Immature natural killer cell (primary cell): Measurements from ENCODE around the gene NANOS3. TPM values are rescaled to one million over a fixed set of nuclear protein-coding genes. Genes with fewer than 3 reads are reported as not detected.
A peak's percentile ranks its signal among the peaks of the same experiment; 100 is the strongest.
"Not testable (repeated sequence)": the region's sequence is repeated elsewhere in the genome, so short reads cannot be mapped to it uniquely, and the experiment has no call there.

Experiments used
- DNase-seq, 3 donors: peaks; one replicate each; pipeline ENCODE4 v3.0.0; 2022; ENCODE audit warnings: mixed read lengths in 1 of 3
- H3K27ac Mint-ChIP-seq, 6 donors: one replicate each; pipeline ENCODE4 v1.8.0; 2020; ENCODE audit warnings: mixed read lengths in 6 of 6, mild to moderate bottlenecking in 5 of 6, inconsistent platforms in 4 of 6, moderate library complexity in 3 of 6
- H3K27me3 Mint-ChIP-seq, 3 donors: one replicate each; pipeline ENCODE4 v1.8.0; 2020 to 2021; ENCODE audit warnings: low read depth in 3 of 3, mild to moderate bottlenecking in 3 of 3, mixed read lengths in 3 of 3, moderate library complexity in 3 of 3, inconsistent platforms in 1 of 3
- H3K36me3 Mint-ChIP-seq, 3 donors: one replicate each; pipeline ENCODE4 v1.8.0; 2020; ENCODE audit warnings: mixed read lengths in 3 of 3, inconsistent platforms in 2 of 3, mild to moderate bottlenecking in 2 of 3
- H3K4me1 Mint-ChIP-seq, 2 donors: one replicate each; pipeline ENCODE4 v1.8.0; 2020; ENCODE audit warnings: inconsistent platforms in 2 of 2, mild to moderate bottlenecking in 2 of 2, mixed read lengths in 2 of 2, moderate library complexity in 1 of 2
- H3K4me3 Mint-ChIP-seq, 5 donors: one replicate each; pipeline ENCODE4 v1.8.0; 2020; ENCODE audit warnings: mild to moderate bottlenecking in 5 of 5, mixed read lengths in 5 of 5, inconsistent platforms in 3 of 5, moderate library complexity in 3 of 5
- H3K9me3 Mint-ChIP-seq, 6 donors: one replicate each; pipeline ENCODE4 v1.8.0; 2020; ENCODE audit warnings: mild to moderate bottlenecking in 6 of 6, mixed read lengths in 6 of 6, inconsistent platforms in 4 of 6, moderate library complexity in 3 of 6
- polyA plus RNA-seq, 3 donors: library from polyadenylated mRNA; unstranded; fragments of 300-500 nt; fragmentation: Illumina TruSeq; gene quantifications; one replicate each; pipeline ENCODE4 v1.2.3, GENCODE V29; 2021

Gene NANOS3
- polyA plus RNA-seq, 3 donors from 2014 or later, result not detected

GRCh38 chr19:13848798-13849676 is 27.9 kb upstream of the NANOS3 start:
- Mint-ChIP-seq H3K27me3 (peaks cover 33 to 38% (median 35%) of the 10 kb centered on the region in 3 donors), H3K36me3 (no peaks in the 10 kb centered on the region), H3K27ac (peak overlapping the region; percentile 84 to 100 (median 99)), H3K4me3 (peak overlapping the region; percentile 25 to 82 (median 44)), H3K4me1 (peaks cover 43 to 49% of the 10 kb centered on the region in 2 donors), H3K9me3 (peaks cover 0 to 1% (median 0%) of the 10 kb centered on the region in 6 donors)
- peak in 1 of 3 donors; percentile 18 for DNase-seq

DNA sequence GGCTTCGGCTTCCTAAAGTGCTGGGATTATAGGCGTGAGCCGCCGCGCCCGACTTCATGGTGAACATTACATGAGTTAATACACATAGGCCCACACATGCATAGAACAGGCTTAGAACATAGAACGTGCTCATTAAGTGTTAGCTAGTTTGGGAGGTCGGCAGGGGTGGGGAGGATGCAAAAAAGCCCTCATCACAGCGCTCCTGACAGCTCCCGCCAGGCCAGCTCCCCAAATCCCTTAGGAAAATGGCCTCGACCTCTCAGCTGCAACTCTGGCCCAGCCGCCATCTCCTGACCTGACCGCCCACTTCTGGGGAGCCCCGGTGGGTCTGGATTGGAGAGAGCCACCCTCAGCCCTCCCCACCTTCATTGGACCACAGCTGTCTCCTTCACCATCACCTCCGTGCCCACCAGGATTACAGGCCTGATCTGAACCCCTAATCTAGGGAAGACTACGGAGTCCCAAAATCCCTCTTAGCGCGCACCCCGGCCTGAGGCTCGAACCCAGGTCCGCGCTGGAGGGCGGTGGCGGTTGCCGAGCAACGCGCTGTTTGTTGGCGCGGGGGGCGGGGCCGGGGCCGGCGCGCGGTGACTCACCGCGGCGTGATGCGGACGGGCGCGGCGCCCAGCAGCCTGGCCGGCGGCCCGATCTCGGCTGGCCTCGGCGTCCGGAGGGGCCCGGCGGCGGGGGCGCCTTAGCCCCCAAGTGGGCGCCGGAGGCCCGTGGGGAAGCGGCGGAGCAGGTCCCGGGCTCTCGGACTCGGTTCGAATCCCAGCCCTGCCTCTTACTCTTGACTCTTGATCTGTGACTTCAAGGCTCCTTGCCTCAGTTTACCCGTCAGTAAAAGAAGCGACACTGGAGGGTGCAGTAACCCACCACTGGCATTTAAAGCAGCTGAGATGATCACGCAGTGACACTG is 26.7 kb upstream of the NANOS3 start:
- Mint-ChIP-seq H3K27me3 (peaks cover 30 to 38% (median 35%) of the 10 kb centered on the region in 3 donors), H3K4me1 (peaks cover 33 to 39% of the 10 kb centered on the region in 2 donors), H3K9me3 (peaks cover 0 to 1% (median 0%) of the 10 kb centered on the region in 6 donors), H3K27ac (peak overlapping the region; percentile 91 to 99 (median 96)), H3K36me3 (no peaks in the 10 kb centered on the region), H3K4me3 (peak overlapping the region; percentile 55 to 91 (median 77))
- DNase-seq, result peak; percentile 72 to 81 (median 76)

DNA sequence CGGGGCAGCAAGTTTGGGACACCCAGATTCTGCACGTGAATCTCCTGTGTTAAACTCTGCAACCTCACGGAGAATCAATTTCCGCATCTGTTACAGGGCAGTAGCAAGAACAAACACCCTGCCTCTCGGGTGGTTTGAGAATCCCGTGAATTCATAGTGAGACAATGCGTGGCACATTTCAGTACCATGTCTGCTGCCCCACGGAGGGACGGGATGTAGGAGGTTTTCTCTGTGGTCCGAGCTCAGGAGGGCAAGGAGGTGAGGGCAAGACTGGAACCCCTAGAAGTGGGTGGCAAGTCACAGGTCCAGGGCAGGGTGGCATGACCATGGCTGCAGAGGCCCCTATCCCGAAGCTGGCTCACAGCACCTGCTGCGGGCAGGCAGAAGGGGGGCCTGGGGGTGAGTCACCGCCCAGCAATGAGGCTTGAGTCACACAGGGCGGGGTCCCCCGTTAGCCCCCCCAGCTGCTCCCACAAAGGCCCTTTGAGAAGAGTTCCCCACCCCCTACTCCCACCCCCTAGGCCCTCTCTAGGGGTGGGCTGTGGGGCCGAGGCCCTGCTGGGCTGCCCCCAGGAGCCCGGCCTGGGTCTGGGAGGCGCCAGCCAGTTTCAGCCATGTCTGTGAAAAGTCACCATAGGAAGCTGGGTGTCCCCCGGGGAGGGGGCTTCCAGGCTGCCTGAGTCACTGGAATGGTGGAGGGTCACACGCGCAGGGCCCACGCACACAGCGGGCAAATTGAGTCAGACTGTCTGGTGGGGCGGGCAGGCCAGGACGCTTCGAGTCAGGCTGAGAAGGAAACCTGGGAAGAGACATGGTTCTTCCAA is 25.8 kb upstream of the NANOS3 start:
- peak in 1 of 3 donors; percentile 66 for DNase-seq
- H3K36me3 Mint-ChIP-seq, result no peaks in the 10 kb centered on the region
- peaks cover 27 to 30% of the 10 kb centered on the region in 2 donors for H3K4me1 Mint-ChIP-seq
- peaks cover 24 to 34% (median 31%) of the 10 kb centered on the region in 3 donors for H3K27me3 Mint-ChIP-seq
- peak overlapping the region; percentile 91 to 99 (median 96) for H3K27ac Mint-ChIP-seq
- no peaks in the 10 kb centered on the region for H3K9me3 Mint-ChIP-seq
- H3K4me3 Mint-ChIP-seq, result peak overlapping the region; percentile 55 to 91 (median 77)

DNA sequence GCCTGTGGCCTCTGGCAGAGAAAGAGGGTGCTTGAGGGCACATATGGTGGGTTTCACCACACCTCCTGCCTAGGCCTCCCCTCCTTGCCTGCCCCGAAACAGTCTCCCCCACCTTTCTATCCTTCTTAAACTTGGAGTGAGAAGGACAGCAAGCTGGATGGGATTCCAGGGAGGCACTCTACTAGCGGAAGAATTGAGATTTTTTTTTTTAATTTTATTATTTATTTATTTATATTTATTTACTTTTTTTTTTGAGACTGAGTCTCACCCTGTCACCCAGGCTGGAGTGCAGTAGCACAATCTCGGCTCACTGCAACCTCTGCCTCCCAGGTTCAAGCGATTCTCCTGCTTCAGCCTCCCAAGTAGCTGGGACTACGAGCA is 25.2 kb upstream of the NANOS3 start:
- Mint-ChIP-seq H3K27me3 (peaks cover 18 to 28% (median 25%) of the 10 kb centered on the region in 3 donors), H3K27ac (peak overlapping the region in 3 of 6 donors; percentile 62 to 76 (median 64)), H3K4me1 (peaks cover 21 to 24% of the 10 kb centered on the region in 2 donors)
- H3K9me3 Mint-ChIP-seq, H3K4me3 Mint-ChIP-seq, H3K36me3 Mint-ChIP-seq, DNase-seq: not testable (repeated sequence)

- peaks cover 13 to 23% (median 20%) of the 10 kb centered on the region in 3 donors for H3K27me3 Mint-ChIP-seq
- H3K4me3 Mint-ChIP-seq, H3K9me3 Mint-ChIP-seq, DNase-seq, H3K36me3 Mint-ChIP-seq: not testable (repeated sequence)
- peaks cover 16 to 21% of the 10 kb centered on the region in 2 donors for H3K4me1 Mint-ChIP-seq
- H3K27ac Mint-ChIP-seq, result peak overlapping the region in 1 of 6 donors; percentile 49
Observed at GRCh38 chr19:13852171-13852707, 24.7 kb upstream of the NANOS3 start.

DNA sequence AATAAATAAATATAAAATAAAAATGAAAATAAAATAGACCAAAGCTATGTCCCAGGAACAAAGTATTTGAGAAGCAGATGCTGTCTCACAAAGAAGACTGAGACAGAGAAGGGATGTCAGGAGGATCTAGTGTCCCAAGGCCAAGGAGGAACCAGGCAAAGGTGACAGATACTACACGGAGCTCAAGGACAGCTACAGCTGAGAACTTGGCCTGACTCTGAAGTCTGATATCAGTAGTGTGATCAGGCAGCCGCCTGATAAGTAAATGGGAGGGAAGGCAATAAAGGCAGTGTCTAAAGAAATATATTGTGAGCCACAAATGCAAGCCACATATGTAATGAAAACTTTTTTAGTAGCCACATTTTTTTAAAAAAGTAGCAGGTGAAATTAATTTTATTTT is 20.4 kb upstream of the NANOS3 start:
- Mint-ChIP-seq H3K9me3 (no peaks in the 10 kb centered on the region), H3K4me1 (peaks cover 6 to 7% of the 10 kb centered on the region in 2 donors), H3K27ac (peak overlapping the region in 1 of 6 donors; percentile 88), H3K36me3 (no peaks in the 10 kb centered on the region), H3K27me3 (peaks cover 0 to 2% (median 0%) of the 10 kb centered on the region in 3 donors), H3K4me3 (no peak overlapping the region)
- DNase-seq, result no peak

GRCh38 chr19:13859361-13859880 is 17.5 kb upstream of the NANOS3 start:
- Mint-ChIP-seq H3K27ac (peak overlapping the region in 5 of 6 donors; percentile 9 to 62 (median 16)), H3K4me1 (peaks cover 20 to 23% of the 10 kb centered on the region in 2 donors), H3K4me3 (no peak overlapping the region), H3K9me3 (peaks cover 0 to 1% (median 0%) of the 10 kb centered on the region in 6 donors), H3K36me3 (no peaks in the 10 kb centered on the region), H3K27me3 (peaks cover 8 to 18% (median 17%) of the 10 kb centered on the region in 3 donors)
- no peak for DNase-seq

DNA sequence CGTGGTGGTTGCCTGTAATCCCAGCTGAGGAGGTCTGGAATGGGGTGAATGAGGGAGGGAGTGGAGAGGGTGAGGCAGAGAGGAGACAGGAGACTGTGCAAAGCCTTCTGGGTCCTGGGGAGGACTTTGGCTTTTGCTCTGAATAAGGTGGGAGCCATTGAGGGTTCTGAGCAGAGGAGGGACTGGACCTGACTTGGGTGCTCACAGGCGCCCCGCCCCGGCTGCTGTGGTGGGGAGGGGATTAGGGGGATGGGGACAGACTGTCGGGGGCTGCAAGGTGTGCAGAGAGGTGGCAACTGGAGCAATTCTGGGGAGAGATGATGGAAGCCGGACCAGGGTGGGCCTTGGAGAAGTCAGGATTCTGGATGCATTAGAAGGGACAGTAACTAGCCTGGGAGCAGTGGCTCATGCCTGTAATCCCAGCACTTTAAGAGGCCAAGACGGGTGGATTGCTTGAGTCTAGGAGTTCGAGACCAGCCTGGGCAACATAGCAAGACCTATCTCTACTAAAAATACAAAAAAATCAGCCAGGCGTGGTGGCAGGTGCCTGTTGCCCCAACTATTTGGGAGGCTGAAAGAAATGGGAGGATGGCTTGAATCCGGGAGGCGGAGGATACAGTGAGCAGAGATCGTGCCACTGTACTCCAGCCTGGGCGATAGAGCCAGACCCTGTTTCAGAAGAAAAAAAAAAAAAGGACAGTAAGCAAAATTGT is 16.1 kb upstream of the NANOS3 start:
- peak overlapping the region; percentile 96 to 100 (median 98) for H3K27ac Mint-ChIP-seq
- H3K36me3 Mint-ChIP-seq, result no peaks in the 10 kb centered on the region
- peaks cover 8 to 21% (median 19%) of the 10 kb centered on the region in 3 donors for H3K27me3 Mint-ChIP-seq
- DNase-seq, result no peak
- H3K4me1 Mint-ChIP-seq, result peaks cover 23 to 27% of the 10 kb centered on the region in 2 donors
- peaks cover 0 to 1% (median 0%) of the 10 kb centered on the region in 6 donors for H3K9me3 Mint-ChIP-seq
- peak overlapping the region; percentile 92 to 97 (median 94) for H3K4me3 Mint-ChIP-seq

GRCh38 chr19:13861392-13861713 is 15.6 kb upstream of the NANOS3 start:
- Mint-ChIP-seq H3K4me3 (peak overlapping the region; percentile 92 to 97 (median 94)), H3K4me1 (peaks cover 27 to 31% of the 10 kb centered on the region in 2 donors), H3K36me3 (no peaks in the 10 kb centered on the region), H3K27me3 (peaks cover 10 to 23% (median 22%) of the 10 kb centered on the region in 3 donors), H3K27ac (peak overlapping the region; percentile 96 to 100 (median 98)), H3K9me3 (peaks cover 0 to 1% (median 0%) of the 10 kb centered on the region in 6 donors)
- no peak for DNase-seq

- H3K27me3 Mint-ChIP-seq, result peaks cover 12 to 27% (median 26%) of the 10 kb centered on the region in 3 donors
- peaks cover 0 to 4% (median 0%) of the 10 kb centered on the region in 3 donors for H3K36me3 Mint-ChIP-seq
- peaks cover 33 to 35% of the 10 kb centered on the region in 2 donors for H3K4me1 Mint-ChIP-seq
- H3K27ac Mint-ChIP-seq, result peak overlapping the region; percentile 96 to 100 (median 98)
- peaks cover 0 to 1% (median 0%) of the 10 kb centered on the region in 6 donors for H3K9me3 Mint-ChIP-seq
- DNase-seq, result peak; percentile 88 to 89 (median 88)
- peak overlapping the region; percentile 92 to 97 (median 94) for H3K4me3 Mint-ChIP-seq
Observed at GRCh38 chr19:13861714-13862531, 15.0 kb upstream of the NANOS3 start.

DNA sequence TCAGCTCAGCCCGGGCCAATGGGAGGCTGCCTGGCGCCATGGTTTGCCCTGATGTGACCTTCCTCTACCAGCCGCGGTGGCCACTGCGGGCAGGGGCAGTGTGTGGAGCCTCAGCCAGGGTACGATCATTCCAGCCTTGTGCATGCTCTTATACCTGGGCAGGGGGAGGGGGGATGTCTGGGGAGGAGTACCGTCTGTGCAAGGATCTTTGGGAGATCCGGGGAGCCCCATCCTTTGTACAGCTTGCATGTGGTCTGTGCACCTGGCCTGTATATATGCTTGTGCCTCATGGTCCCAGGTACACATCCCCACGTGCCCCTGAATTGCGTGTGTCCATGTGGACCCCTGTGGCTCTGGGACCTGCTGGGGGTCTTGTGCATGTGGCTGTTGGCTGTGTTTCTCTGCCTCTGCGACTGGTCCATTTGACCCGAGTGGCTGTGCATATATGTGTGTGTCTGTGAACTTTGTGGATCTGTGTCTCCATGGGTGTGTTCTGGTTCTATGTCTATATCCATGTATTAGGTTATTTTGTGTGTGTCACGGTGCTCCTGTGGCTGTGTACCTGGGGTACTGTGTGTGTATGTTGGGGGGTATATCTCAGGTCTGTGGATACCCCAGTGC is 12.8 kb upstream of the NANOS3 start:
- peak overlapping the region in 4 of 6 donors; percentile 28 to 71 (median 37) for H3K27ac Mint-ChIP-seq
- peaks cover 0 to 4% (median 0%) of the 10 kb centered on the region in 3 donors for H3K36me3 Mint-ChIP-seq
- H3K4me3 Mint-ChIP-seq, result peak overlapping the region; percentile 67 to 86 (median 78)
- peaks cover 12 to 30% (median 27%) of the 10 kb centered on the region in 3 donors for H3K27me3 Mint-ChIP-seq
- peaks cover 33 to 35% of the 10 kb centered on the region in 2 donors for H3K4me1 Mint-ChIP-seq
- H3K9me3 Mint-ChIP-seq, result peaks cover 0 to 1% (median 0%) of the 10 kb centered on the region in 6 donors
- no peak for DNase-seq
